NCI-H82 (cell line): Measurements from ENCODE around the gene NPAS2.

Source experiments
- DNase-seq: peaks from one replicate; lab custom pipeline; 2025; lab: John Stamatoyannopoulos, UW

Gene NPAS2

DNA sequence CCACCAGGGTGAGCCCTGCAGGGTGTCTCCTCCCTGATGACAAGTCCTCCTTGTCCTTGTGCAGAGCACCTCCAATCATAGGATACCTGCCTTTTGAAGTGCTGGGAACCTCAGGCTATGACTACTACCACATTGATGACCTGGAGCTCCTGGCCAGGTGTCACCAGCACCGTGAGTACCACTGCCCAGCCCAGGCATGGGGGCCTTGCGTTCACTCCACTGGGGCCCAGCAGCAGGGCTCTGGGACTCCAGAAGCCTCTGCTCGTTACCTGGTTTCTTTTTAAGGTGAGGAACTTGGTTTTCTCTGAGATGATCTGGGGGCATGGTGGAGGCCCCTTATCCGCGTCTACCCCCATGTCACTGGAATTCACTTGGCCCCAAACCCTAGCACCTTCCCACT, 145.7 kb downstream of the NPAS2 start:
- DNase-seq, result no peak

DNA sequence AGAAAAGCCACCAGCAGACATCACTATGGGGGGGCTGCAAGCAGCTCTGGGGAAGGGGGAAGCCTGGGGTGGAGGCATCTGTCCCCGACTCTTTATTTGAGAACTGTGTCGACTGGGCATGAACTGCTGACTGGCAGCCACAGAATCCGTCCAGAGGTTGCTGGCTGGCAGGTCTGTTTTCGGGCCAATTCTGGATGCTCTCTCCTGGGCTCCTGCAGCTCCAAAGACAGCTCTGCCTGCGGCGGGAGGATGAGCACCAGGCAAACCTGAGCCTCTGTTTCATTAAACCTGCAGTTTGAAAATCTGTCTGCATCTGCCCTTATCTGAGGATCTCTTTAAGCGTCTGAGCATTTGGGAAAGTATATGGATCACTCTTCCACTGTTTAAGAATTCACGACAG, 147.8 kb downstream of the NPAS2 start:
- DNase-seq, result no peak

DNA sequence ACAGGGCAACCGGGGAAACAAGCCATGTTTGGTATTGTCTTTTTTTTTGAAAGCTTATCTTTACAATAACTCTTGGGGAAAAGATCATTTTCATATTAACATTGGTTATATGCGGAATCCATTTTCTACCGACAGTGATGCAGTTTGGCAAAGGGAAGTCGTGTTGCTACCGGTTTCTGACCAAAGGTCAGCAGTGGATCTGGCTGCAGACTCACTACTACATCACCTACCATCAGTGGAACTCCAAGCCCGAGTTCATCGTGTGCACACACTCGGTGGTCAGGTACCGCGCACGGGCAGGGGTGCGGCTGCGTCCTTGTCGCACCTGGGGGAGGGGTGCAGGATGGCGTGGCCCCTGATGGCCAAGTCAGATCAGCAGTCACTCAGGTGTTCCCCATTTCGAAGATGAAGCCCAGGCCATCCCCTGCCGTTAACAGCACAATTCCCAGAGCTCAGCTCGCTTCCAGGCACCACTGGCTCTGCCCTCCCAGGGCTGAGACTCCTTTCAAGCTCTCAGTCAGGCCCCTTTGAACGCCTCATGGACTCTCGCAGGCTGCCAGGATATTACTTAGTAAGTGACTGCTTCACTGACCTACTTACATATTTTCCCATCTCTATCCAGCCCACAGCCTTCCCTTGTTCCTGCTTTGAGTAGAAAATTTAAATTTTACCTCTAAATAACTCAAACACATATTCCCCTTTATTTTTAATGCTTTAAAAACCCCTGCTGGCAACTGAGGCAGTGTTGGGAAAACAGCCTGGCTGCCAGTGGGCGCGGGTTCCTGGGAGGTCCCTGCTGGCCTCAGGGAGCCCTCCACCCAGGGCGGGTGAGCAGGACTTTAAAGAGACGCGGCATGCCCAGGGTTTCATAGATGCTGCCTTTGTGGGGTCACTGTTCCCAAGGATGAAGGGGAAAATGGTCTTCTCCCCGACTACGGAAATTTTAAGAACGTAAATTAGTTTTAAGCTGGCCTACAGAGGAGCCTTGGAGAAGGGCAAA, 148.5 kb downstream of the NPAS2 start:
- no peak for DNase-seq

DNA sequence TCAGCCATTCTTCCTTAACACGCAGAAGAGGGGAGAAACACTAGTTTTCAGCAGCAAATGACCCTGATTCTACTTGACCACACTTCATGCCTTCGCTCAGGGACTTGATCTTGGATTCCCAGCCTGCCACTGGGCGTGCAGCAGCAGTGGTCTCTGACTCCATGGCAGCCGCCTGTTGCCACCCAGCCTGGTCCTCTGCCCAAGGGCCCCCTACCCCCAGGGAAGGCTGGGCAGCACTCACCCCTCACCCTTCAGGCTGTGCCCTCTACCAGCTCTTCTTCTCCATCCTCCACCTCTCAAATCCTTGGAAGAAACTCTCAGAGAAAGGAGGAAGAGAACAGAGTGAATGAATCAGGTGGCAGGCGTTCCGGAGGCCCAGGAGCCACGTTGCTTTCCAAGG, 150.1 kb downstream of the NPAS2 start:
- DNase-seq, result no peak

DNA sequence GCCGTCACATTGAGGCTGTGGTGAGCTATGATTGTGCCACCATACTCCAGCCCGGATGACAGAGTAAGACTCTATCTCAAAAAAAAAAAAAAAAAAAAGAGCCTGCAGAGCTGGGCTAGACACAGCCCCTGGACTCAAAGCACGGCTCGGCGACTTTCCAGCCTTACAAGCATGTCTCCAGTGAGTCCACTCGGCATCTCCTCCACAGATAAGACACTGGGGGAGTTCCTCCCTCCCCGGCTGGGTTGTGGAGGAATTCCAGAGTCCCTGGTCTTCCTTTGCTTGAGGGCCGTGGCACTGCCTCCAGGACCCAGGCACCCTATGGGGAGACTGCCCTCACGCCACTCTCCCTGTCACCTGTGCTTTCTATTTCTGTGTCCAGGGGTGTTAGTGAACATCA, 151.3 kb downstream of the NPAS2 start:
- no peak for DNase-seq

DNA sequence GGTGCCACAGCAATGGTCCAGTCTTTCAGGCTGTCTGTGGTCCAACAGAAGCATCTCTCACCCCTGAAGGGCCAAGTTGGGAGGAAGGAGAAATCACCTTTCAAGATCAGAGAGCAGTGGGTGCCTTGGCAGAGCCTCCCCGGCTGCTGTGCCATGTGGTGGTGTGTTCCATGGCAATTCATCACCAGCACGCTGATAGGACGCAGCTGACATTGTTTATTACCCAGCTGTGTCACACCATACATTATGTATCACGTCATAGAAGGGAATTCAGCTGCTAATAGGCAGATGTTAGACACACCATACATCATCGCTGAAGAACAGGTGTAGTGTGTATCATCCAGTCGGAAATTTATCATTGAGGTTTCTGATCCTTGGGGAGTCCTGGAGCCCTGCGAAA, 152.5 kb downstream of the NPAS2 start:
- no peak for DNase-seq

DNA sequence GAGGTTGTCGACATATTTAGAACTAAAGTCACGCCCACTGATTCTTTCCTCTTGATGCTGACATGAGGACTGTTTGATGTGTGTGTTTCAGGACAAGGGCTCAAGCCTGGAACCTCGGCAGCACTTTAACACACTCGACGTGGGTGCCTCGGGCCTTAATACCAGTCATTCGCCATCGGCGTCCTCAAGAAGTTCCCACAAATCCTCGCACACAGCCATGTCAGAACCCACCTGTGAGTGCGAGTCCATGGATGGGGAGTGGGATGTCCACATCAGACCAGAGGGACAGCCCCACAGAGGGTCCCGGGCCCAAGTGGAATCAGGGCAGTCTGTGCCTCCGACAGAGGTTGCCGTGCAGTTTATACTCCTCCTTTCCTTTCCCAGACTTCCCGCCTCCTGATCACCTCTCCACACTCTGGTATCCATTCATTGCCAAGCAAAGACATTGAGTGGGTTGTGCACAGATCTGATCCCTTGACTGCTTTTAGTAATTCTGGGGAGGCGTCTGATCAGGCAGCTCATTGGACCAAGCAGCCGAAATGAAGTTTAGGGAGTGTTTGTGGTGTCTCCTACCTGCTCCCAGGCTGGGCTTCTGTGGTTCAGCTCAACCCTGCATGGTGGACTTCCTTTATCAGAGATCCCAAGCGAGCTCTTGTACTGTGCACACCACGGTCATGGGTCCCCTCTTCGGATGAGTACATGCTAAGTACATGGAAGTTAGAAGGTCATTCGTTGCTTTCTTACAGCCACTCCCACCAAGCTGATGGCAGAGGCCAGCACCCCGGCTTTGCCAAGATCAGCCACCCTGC, 155.0 kb downstream of the NPAS2 start:
- no peak for DNase-seq

DNA sequence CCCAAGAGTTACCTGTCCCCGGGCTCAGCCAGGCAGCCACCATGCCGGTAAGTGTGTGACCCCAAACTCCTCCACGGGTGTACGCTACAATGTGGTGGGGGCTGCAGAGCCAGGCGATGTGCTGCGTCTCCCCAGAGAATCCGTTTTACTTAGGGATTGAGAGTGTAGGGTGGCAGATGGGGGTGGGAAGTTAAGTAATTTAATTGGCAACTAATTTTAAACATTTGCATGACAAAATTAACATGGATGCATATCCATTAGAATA, 155.5 kb downstream of the NPAS2 start:
- no peak for DNase-seq

DNA sequence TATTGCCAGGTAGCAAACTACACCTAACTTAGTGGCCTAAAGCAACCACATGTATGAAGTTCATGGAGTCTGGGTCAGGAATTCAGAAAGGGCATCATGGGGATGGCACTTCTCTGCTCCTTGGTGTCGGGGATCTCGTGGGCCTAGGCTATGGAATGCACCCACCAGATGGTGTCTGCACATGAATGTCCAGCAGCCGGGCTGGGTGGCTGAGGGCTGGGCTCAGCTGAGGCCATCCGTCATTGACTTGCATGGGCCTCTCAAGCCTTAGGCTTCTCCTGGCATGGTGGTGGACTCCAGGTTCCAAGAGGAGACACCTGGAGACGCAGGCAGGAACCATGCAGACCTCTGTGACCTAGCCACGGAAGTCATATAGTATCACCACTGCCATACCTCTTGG, 156.1 kb downstream of the NPAS2 start:
- no peak for DNase-seq

DNA sequence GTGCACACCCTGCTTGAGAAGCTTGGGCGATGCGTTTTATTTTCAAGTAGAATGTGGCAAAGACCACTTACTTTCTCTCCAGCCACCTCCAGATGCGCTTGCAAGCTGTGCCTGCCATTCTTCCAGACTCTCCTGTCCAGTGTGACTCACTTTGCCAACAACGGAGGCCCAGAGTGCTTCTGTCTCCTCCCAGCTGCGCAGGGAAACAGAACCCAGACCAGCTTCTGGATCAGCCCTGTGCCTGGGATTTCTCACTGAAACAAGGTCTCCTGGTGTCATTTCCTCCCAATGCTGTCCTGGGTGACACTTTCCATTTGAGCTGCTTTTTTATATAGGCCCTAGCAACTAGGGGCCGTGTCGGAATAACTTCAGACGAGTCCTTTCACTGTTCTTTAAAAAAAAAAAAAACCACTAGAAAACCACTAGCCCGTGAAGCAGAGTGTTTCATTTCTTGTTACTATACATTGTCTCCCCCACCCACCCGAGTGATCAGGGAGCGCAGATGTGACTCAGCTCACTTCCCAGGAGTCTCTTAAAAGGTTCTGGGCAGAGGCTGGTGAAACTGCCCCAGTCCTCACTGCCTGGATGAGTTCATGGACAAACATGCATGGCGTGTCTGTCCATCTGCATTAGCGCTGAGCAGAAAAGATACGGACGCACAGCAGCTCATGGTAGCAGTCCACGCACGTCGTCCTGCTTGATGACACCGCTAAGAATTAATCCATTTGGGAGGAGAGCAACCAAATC, 156.9 kb downstream of the NPAS2 start:
- no peak for DNase-seq

DNA sequence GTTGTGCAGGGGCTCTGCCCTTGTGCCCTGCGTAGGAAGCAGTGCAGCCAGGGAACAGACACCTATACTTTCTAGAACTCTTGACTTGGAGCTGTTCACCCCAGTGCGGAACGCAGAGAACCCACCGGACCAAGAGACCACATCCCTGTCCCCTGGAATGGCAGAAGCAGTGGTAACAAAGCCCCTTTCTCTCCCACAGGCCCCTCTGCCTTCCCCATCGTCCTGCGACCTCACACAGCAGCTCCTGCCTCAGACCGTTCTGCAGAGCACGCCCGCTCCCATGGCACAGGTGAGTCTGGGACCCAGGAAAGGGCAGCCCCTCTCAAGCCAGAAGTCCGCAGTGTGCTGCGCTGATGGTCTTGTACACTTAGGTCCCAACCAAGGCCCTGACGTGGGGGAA, 157.6 kb downstream of the NPAS2 start:
- no peak for DNase-seq

DNA sequence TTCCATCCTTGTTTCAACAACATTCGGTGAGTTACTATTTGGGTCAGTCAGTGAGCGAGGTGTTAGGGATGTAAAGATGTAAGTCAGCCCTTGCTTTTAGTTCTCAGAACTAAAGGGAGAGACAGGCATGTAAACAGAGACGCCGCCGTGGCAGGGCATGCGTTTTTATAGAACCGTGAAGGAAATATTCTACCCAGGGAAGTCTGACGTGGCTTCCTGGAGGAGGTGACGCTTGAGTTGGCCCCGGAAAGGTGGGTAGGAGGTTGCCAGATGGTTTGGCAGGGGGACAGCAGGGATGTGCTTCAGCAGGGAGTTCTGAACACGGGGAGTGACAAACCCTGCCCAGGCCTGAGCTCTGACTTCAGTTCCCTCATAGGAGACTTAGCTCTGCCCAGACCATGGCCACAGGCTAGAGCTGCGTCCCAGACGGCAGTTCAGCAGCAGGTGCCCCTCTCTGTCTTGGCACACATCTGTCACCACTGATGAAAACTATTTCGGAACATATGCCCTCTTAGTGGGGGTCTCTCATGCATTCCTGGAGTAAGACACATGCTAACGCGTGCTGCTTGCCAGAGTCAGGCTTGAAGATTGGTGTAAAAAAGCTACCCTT, 158.7 kb downstream of the NPAS2 start:
- DNase-seq, result no peak

DNA sequence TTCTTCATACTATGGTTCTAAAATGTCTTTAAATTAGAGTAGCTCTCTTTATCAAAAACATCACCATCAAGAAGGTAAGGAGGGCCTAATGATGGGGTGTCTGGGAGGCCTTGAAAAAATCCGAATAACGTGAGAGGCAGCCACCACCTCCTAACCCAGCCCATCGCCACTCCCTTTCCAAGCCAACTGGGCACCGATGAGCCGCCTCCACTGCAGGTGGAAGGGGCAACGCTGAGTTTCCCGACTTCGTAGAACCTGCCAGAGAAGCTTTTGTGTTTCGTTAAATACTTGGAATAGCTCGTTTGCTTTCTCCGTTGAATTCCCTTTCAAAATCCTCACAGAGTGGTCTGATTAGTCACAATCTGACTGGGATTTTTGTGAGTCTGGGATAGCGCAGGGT, 160.1 kb downstream of the NPAS2 start:
- DNase-seq, result no peak

DNA sequence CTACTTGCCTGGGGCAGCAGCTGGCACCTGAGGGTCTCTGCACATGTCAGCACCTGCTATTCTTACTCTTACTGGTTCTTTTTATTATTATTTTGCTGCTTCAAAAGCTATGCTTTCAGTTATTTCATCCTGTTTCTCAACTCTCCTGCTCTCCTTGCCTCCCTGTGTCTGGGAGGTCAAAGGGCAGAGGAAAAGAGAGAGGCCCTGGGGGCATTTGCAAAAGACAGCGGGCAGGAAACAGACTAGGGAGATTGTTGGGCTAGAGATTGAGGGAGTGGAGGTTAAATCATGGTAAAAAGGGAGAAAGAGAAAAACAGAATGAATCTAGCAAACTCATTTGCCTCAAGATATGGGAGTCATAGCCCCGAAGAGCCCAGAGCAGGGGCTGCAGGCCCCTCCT, 161.1 kb downstream of the NPAS2 start:
- no peak for DNase-seq

DNA sequence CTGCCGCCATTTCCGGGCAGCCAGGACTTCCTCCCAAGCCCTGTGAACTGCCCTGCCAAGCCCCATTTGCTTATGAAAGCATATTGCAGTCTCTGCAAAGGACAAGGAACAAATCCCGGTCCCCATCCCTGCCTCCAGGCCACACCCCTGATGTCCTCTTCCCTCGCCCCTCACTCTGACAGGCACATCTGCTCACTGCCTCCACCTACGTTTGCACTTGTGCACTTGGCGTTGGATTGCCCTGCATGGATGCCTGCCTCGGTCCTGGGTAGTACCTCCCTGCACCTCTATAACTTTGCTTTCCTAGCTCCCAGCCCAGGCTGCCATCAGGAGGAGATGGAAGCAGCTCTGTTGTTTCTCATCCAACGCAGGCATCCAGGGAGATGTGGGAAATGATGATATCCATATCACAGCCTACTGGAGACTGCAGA, 162.5 kb downstream of the NPAS2 start:
- DNase-seq, result peak; percentile 8

DNA sequence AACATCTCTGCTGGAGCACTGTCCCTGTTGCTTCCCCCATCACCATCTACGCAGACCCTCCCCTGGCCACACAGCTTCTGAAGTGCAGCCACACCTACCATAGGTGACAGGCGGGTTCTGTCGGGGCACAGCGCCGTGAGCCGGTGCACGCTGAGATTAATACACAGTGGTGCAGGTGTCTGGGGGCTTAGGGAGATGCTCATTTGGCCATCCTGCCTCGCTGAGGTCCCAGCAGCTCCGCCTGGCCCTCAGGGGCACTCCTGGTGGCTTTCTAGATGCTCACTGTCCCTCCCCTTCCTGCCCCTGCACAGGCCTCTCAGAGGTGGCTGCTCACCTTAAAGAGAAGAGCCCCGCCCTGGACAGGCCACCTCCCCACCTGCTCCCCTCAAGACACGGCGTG, 163.3 kb downstream of the NPAS2 start:
- no peak for DNase-seq

DNA sequence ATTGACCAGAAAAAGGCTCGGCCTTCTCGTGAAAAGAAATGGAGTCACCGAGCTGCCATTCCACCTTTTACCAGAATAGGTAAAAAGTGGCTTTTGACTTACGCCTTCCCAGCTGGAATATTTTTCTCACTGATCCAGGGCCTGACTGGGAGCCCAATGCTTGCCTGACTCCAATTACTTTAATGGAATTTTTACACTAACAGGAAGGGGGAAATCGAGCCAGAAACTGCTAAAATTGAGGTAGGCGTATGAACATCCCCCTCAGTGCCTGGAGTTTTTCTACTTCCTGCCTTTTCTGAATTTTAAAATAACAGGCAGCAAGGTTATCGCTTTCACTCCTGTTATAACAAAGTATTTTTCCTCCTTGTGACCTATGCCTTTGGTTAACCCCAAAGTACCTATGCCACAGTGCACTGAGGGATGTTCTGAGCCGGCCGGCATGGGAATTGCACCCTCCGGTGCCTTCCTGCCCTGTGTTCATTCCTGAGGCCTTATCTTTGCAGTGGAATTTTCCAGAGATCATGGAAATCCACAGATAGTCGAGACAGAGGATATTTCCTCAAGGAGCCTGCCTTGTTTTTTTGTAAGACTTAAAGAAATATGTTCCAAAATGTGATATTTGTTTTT, 163.9 kb downstream of the NPAS2 start:
- DNase-seq, result no peak

DNA sequence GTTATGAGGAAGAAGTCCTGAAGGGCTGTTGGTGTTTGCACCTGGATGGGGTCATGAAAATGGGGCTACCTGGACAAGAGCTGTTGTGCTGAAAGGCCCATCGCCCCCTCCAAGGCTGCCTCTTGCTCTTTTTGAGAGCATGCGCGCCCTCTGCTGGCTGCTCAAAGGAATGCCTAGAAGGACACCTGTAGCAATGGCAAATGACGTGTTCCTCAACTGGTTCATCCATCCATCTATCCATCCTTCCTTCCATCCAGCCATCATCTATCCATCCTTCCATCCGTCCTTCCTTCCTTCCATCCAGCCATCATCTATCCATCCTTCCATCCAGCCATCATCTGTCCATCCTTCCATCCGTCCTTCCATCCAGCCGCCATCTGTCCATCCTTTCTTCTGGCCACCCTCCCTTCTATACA, 165.0 kb downstream of the NPAS2 start:
- peak; percentile 84 for DNase-seq

DNA sequence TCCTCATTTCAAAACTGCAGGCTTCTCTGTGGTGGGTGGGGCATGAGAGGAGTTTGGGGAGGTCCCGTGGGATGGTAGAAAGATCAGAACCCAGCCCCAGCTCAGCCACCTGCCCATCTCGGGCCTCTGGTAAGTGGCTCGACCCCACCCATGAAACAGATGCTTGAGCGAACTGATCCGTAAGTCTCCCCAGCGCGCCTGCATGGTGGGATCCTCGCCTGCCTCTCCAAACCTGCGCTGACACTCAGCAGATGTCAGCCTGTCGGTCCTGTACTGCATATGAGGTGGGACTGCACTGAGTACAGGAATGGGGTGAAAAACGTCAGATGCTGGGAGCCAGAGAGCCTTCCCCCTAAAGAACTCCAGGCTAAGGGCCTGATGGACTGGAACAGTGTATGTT, 166.2 kb downstream of the NPAS2 start:
- peak; percentile 44 for DNase-seq

DNA sequence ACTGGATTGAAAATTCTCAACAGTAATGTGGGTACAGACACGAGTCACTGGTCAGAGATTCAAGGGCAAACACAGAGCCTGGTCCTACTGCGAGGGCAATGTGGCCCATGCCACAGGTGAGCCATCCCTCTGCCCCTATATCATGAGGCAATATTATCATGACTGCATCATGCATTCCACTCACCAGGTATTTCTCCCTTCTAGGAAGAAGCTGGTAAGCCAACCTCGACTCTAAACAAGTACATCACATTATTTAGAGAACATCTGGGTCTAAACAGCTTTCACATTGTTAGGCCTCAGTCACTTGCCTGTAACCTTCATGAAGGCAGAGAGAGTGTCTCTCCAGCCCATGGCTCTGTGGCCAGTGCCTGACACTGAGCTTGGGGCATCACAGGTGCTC, 167.6 kb downstream of the NPAS2 start:
- DNase-seq, result no peak

DNA sequence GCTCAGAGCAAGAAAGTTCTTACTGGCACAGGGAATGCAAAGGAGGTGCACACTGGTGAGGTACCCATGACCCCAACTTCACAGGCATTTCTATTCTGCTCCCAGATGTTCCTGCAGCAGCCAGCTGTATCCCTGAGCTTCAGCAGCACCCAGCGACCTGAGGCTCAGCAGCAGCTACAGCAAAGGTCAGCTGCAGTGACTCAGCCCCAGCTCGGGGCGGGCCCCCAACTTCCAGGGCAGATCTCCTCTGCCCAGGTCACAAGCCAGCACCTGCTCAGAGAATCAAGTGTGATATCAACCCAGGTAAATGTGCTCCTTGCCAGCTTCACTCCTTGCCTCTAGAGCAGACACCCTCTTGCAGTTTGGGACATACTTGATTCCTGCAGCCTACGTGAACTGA, 168.0 kb downstream of the NPAS2 start:
- DNase-seq, result no peak
